ENCODE data around the gene P3H3. TPM values are rescaled to one million over a fixed set of nuclear protein-coding genes. Genes with fewer than 3 reads are reported as not detected.
A peak's percentile ranks its signal among the peaks of the same experiment; 100 is the strongest.

P3H3 gene
- total RNA-seq, 4 donors from 2014 or later, result 2.6 to 6.6 (median 4.4) TPM

GRCh38 chr12:6839482-6840201 is 11.4 kb downstream of the P3H3 start:
- H3K4me3 ChIP-seq, result no peak overlapping the region
- no peaks in the 10 kb centered on the region for H3K27me3 ChIP-seq
- intact Hi-C loops (cut with DNase I), result no loop called here
- no peak for TF ChIP-seq POLR2A (IDR thresholded peaks at IDR 0.05)
- TF ChIP-seq, protein P1, sequence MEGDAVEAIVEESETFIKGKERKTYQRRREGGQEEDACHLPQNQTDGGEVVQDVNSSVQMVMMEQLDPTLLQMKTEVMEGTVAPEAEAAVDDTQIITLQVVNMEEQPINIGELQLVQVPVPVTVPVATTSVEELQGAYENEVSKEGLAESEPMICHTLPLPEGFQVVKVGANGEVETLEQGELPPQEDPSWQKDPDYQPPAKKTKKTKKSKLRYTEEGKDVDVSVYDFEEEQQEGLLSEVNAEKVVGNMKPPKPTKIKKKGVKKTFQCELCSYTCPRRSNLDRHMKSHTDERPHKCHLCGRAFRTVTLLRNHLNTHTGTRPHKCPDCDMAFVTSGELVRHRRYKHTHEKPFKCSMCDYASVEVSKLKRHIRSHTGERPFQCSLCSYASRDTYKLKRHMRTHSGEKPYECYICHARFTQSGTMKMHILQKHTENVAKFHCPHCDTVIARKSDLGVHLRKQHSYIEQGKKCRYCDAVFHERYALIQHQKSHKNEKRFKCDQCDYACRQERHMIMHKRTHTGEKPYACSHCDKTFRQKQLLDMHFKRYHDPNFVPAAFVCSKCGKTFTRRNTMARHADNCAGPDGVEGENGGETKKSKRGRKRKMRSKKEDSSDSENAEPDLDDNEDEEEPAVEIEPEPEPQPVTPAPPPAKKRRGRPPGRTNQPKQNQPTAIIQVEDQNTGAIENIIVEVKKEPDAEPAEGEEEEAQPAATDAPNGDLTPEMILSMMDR (IDR thresholded peaks at IDR 0.05), result no peak
- H3K27ac ChIP-seq, result peak overlapping the region in 1 of 4 donors; percentile 44
- H3K4me1 ChIP-seq, result peaks cover 0 to 5% (median 0%) of the 10 kb centered on the region in 3 donors
- peaks cover 0 to 34% (median 0%) of the 10 kb centered on the region in 3 donors for H3K36me3 ChIP-seq
- H3K9me3 ChIP-seq, result no peaks in the 10 kb centered on the region
- WGBS, 2 donors, result no CpG with 5 or more reads among the region's 10 CpGs
- DNase-seq, result no peak

- WGBS, 2 donors, result 50% methylated on average over 1 of the region's 1 CpG; no CpG with 5 or more reads in 1 of the 2 donors
- no peaks in the 10 kb centered on the region for H3K27me3 ChIP-seq
- intact Hi-C loops (cut with DNase I), result no loop called here
- peaks cover 0 to 5% (median 0%) of the 10 kb centered on the region in 3 donors for H3K4me1 ChIP-seq
- no peaks in the 10 kb centered on the region for H3K9me3 ChIP-seq
- H3K27ac ChIP-seq, result peak overlapping the region in 1 of 4 donors; percentile 44
- no peak for DNase-seq
- no peak overlapping the region for H3K4me3 ChIP-seq
- TF ChIP-seq POLR2A (IDR thresholded peaks at IDR 0.05), result no peak
- TF ChIP-seq, protein P1 (IDR thresholded peaks at IDR 0.05), result no peak
- peaks cover 0 to 39% (median 0%) of the 10 kb centered on the region in 3 donors for H3K36me3 ChIP-seq
These were observed 12.1 kb downstream of the P3H3 start for GRCh38 chr12:6840330-6840729.

DNA sequence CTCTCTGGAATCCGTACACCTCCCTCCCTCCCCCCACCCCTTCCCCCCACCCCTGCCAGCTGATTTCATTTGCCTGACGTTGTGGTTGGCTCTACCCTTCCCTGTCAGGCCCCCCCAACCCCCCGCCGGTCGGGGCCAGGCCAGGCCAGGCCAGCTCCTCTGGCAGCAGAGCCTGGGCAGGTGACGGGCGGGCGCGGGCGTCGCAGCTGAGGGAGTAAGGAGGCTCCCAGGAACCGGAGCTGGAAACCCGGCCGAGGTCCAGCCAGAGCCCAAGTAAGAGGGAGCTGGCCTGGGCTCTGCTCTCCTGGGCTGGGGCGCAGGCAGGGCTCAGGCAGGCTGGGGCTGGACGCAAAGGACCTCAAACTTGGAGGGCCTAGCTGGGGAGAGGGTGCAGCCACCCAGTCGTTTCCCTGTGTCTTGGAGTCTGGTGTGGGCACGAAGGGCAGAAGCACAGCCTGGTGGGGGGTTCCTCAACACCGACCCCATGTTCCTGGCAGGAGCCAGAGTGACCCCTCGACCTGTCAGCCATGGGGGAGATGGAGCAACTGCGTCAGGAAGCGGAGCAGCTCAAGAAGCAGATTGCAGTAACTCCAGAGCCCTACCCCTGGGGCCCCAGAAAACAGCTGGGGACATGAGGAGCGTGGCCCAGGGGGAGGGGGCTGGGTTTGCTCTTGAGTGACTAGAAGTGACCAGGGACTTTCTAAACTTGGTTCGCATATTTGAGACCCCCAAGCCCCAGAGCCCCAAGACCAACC is 12.7 kb downstream of the P3H3 start, which contains the start of gene GNB3:
Gene GNB3, plus strand, starts transcription at position 165 of the 755 bp plus-strand sequence. Its CDS starts 363 bp downstream, at position 528.
- Histone ChIP-seq H3K9me3 (no peaks in the 10 kb centered on the region), H3K27ac (peak within 1 kb of the TSS in 1 of 4 donors; percentile 44), H3K4me1 (no peaks in the 10 kb centered on the region), H3K36me3 (peaks cover 0 to 45% (median 0%) of the 10 kb centered on the region in 3 donors), H3K4me3 (no peak within 1 kb of the TSS), H3K27me3 (no peaks in the 10 kb centered on the region)
- intact Hi-C loops (cut with DNase I), result no loop called here
- 22 to 66% methylated on average over 2 to 6 of the region's 24 CpGs for WGBS, 2 donors
- DNase-seq, result no peak
- TF ChIP-seq, protein P1 (IDR thresholded peaks at IDR 0.05), result no peak
- no peak for TF ChIP-seq POLR2A (IDR thresholded peaks at IDR 0.05)

- no peak for DNase-seq
- H3K36me3 ChIP-seq, result peaks cover 0 to 48% (median 0%) of the 10 kb centered on the region in 3 donors
- no peak for TF ChIP-seq POLR2A (IDR thresholded peaks at IDR 0.05)
- TF ChIP-seq, protein P1 (IDR thresholded peaks at IDR 0.05), result no peak
- H3K27ac ChIP-seq, result no peak overlapping the region
- no peaks in the 10 kb centered on the region for H3K9me3 ChIP-seq
- no peaks in the 10 kb centered on the region for H3K4me1 ChIP-seq
- H3K4me3 ChIP-seq, result no peak overlapping the region
- no peaks in the 10 kb centered on the region for H3K27me3 ChIP-seq
- intact Hi-C loops (cut with DNase I), result no loop called here
- WGBS, 2 donors, result 43 to 52% methylated on average over 4 of the region's 4 CpGs
These were observed 13.9 kb downstream of the P3H3 start for GRCh38 chr12:6842075-6842474.

Data from esophagus squamous epithelium (tissue), 5 donors.